ENCODE data around the gene CDKAL1.

DNA sequence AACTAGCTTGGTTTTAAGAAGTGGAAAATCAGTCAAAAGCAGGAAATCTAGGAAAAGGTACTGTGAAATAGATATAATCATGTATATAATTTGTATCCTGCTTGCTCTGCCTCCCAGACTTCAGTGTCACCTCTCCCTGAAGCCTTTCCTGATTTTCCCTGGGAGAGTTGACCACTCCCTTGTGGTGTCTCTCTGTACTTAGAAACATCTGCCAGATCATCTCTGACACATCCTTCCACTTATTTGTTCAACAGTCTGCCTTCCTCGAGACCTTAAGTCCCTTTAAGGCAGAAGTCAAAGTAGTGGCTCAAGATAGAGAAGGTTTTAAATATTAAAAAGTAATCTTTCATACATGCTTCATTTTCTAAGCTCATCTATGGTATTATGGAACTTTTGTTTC, 236.5 kb downstream of the CDKAL1 start:
- no peak for TF ChIP-seq GTF2F1 (IDR thresholded peaks at IDR 0.05; ENCODE audit: low read depth, low read length)
- no peak for TF ChIP-seq ZZZ3 (IDR thresholded peaks at IDR 0.05)
- TF ChIP-seq, protein P1, sequence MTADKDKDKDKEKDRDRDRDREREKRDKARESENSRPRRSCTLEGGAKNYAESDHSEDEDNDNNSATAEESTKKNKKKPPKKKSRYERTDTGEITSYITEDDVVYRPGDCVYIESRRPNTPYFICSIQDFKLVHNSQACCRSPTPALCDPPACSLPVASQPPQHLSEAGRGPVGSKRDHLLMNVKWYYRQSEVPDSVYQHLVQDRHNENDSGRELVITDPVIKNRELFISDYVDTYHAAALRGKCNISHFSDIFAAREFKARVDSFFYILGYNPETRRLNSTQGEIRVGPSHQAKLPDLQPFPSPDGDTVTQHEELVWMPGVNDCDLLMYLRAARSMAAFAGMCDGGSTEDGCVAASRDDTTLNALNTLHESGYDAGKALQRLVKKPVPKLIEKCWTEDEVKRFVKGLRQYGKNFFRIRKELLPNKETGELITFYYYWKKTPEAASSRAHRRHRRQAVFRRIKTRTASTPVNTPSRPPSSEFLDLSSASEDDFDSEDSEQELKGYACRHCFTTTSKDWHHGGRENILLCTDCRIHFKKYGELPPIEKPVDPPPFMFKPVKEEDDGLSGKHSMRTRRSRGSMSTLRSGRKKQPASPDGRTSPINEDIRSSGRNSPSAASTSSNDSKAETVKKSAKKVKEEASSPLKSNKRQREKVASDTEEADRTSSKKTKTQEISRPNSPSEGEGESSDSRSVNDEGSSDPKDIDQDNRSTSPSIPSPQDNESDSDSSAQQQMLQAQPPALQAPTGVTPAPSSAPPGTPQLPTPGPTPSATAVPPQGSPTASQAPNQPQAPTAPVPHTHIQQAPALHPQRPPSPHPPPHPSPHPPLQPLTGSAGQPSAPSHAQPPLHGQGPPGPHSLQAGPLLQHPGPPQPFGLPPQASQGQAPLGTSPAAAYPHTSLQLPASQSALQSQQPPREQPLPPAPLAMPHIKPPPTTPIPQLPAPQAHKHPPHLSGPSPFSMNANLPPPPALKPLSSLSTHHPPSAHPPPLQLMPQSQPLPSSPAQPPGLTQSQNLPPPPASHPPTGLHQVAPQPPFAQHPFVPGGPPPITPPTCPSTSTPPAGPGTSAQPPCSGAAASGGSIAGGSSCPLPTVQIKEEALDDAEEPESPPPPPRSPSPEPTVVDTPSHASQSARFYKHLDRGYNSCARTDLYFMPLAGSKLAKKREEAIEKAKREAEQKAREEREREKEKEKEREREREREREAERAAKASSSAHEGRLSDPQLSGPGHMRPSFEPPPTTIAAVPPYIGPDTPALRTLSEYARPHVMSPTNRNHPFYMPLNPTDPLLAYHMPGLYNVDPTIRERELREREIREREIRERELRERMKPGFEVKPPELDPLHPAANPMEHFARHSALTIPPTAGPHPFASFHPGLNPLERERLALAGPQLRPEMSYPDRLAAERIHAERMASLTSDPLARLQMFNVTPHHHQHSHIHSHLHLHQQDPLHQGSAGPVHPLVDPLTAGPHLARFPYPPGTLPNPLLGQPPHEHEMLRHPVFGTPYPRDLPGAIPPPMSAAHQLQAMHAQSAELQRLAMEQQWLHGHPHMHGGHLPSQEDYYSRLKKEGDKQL (CRISPR knock-in tag; IDR thresholded peaks at IDR 0.05; ENCODE audit: borderline replicate concordance), result no peak
- TF ChIP-seq ZNF445 (CRISPR knock-in tag; IDR thresholded peaks at IDR 0.05; ENCODE audit: low read depth), result no peak
- TF ChIP-seq, protein P2, sequence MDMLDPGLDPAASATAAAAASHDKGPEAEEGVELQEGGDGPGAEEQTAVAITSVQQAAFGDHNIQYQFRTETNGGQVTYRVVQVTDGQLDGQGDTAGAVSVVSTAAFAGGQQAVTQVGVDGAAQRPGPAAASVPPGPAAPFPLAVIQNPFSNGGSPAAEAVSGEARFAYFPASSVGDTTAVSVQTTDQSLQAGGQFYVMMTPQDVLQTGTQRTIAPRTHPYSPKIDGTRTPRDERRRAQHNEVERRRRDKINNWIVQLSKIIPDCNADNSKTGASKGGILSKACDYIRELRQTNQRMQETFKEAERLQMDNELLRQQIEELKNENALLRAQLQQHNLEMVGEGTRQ (CRISPR knock-in tag; IDR thresholded peaks at IDR 0.05), result no peak
- TF ChIP-seq, protein P3, sequence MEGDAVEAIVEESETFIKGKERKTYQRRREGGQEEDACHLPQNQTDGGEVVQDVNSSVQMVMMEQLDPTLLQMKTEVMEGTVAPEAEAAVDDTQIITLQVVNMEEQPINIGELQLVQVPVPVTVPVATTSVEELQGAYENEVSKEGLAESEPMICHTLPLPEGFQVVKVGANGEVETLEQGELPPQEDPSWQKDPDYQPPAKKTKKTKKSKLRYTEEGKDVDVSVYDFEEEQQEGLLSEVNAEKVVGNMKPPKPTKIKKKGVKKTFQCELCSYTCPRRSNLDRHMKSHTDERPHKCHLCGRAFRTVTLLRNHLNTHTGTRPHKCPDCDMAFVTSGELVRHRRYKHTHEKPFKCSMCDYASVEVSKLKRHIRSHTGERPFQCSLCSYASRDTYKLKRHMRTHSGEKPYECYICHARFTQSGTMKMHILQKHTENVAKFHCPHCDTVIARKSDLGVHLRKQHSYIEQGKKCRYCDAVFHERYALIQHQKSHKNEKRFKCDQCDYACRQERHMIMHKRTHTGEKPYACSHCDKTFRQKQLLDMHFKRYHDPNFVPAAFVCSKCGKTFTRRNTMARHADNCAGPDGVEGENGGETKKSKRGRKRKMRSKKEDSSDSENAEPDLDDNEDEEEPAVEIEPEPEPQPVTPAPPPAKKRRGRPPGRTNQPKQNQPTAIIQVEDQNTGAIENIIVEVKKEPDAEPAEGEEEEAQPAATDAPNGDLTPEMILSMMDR (IDR thresholded peaks at IDR 0.05 in 2 of 3, conservative IDR thresholded peaks at IDR 0.05 in 1 of 3; ENCODE audit: insufficient read depth in 2 of 3, low read depth in 1 of 3, low read length in 3 of 3), result no peak
- TF ChIP-seq ZNF347 (CRISPR knock-in tag; IDR thresholded peaks at IDR 0.05; ENCODE audit: low read depth), result no peak
- no peak for TF ChIP-seq NR2C2 (CRISPR knock-in tag; IDR thresholded peaks at IDR 0.05)
- TF ChIP-seq NR2C2 (tag; IDR thresholded peaks at IDR 0.05), result no peak
- TF ChIP-seq, protein P4, sequence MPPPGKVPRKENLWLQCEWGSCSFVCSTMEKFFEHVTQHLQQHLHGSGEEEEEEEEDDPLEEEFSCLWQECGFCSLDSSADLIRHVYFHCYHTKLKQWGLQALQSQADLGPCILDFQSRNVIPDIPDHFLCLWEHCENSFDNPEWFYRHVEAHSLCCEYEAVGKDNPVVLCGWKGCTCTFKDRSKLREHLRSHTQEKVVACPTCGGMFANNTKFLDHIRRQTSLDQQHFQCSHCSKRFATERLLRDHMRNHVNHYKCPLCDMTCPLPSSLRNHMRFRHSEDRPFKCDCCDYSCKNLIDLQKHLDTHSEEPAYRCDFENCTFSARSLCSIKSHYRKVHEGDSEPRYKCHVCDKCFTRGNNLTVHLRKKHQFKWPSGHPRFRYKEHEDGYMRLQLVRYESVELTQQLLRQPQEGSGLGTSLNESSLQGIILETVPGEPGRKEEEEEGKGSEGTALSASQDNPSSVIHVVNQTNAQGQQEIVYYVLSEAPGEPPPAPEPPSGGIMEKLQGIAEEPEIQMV (tag; conservative IDR thresholded peaks at IDR 0.05; ENCODE audit: low read depth), result no peak
- TF ChIP-seq POLR2A (conservative IDR thresholded peaks at IDR 0.05), result no peak

All from K562 (cell line).